H1 (cell line): ENCODE data around the gene TMPRSS15. TPM values are rescaled to one million over a fixed set of nuclear protein-coding genes. Genes with fewer than 3 reads are reported as not detected.

Source experiments
- CTCF ChIA-PET: fragments of 300-600 bp; sonication (Branson Sonifier 250); formaldehyde crosslinking; loops from one replicate; lab custom pipeline; 2021; ENCODE audit not compliant: partially characterized antibody; lab: Charles Lee
- POLR2A ChIA-PET: fragments of 300-600 bp; sonication (Branson Sonifier 250); formaldehyde crosslinking; loops from one replicate; lab custom pipeline; 2021; ENCODE audit warnings: inconsistent platforms; ENCODE audit not compliant: partially characterized antibody; lab: Charles Lee
- DNase-seq, 2 experiments: peaks; one replicate each; pipeline versions ENCODE4 v3.0.0 to v3.0.0-alpha.2; 2010 to 2022; ENCODE audit warnings: low spot score in 2 of 2, low read depth in 1 of 2, mixed read lengths in 1 of 2
- FAIRE-seq: peaks from 2 replicates; lab custom pipeline; 2011; peaks lifted over from hg19 to GRCh38; lab: Jason Lieb, UNC
- H2AFZ ChIP-seq: 2 replicates; pipeline ENCODE4 v1.8.1; 2012; ENCODE audit warnings: low read length, inconsistent platforms
- H2AK5ac ChIP-seq: 2 replicates; pipeline ENCODE4 v1.6.1; 2013; ENCODE audit warnings: low read depth, low read length
- H2BK120ac ChIP-seq: replicated peaks from 2 replicates; pipeline ENCODE3; 2013; ENCODE audit warnings: low read depth, low read length, inconsistent platforms
- H2BK12ac ChIP-seq: 2 replicates; pipeline ENCODE4 v1.6.1; 2013; ENCODE audit warnings: low read depth, low read length
- H2BK15ac ChIP-seq: 2 replicates; pipeline ENCODE4 v1.6.1; 2013; ENCODE audit warnings: low read length
- H2BK20ac ChIP-seq: 2 replicates; pipeline ENCODE4 v1.6.1; 2013; ENCODE audit warnings: low read length
- H2BK5ac ChIP-seq: 2 replicates; pipeline ENCODE4 v1.6.1; 2013; ENCODE audit warnings: low read depth, low read length
- H3K14ac ChIP-seq: 2 replicates; pipeline ENCODE4 v1.6.1; 2013; ENCODE audit warnings: inconsistent platforms; ENCODE audit not compliant: insufficient read length
- H3K18ac ChIP-seq: 2 replicates; pipeline ENCODE4 v1.6.1; 2013; ENCODE audit warnings: low read length; ENCODE audit errors: extremely low read depth
- H3K23ac ChIP-seq: 2 replicates; pipeline ENCODE4 v1.6.1; 2013; ENCODE audit warnings: inconsistent platforms; ENCODE audit not compliant: insufficient read length
- H3K23me2 ChIP-seq: 2 replicates; pipeline ENCODE4 v1.6.1; 2013; ENCODE audit warnings: low read depth, low read length
- H3K27ac ChIP-seq: 2 replicates; pipeline ENCODE4 v1.6.1; 2011; ENCODE audit warnings: low read depth, low read length, inconsistent platforms
- H3K27me3 ChIP-seq, 4 experiments: replicated peaks in 1 of 4; 1 replicate in 1 of 4; 2 replicates in 3 of 4; pipeline versions ENCODE4 v1.6.1 to v1.8.1; 2011 to 2013; ENCODE audit warnings: low read length in 3 of 4, mild to moderate bottlenecking in 3 of 4, inconsistent platforms in 2 of 4, mixed read lengths in 2 of 4, moderate library complexity in 1 of 4; ENCODE audit not compliant: control insufficient read depth in 3 of 4, insufficient read depth in 3 of 4; ENCODE audit errors: extremely low read depth in 1 of 4
- H3K36me3 ChIP-seq, 4 experiments: 2 replicates each; pipeline versions ENCODE4 v1.6.1 to v1.8.1; 2011 to 2013; ENCODE audit warnings: mild to moderate bottlenecking in 4 of 4, low read length in 3 of 4, moderate library complexity in 2 of 4, control low read depth in 1 of 4, inconsistent platforms in 1 of 4; ENCODE audit not compliant: insufficient read depth in 4 of 4, control insufficient read depth in 2 of 4
- H3K4ac ChIP-seq: replicated peaks from 2 replicates; pipeline ENCODE3; 2013; ENCODE audit warnings: low read length, low read depth, mixed read lengths, inconsistent platforms; ENCODE audit not compliant: insufficient read length
- H3K4me1 ChIP-seq, 4 experiments: replicated peaks in 1 of 4; 1 replicate in 1 of 4; 2 replicates in 3 of 4; pipeline versions ENCODE4 v1.6.1 to v1.8.1; 2011 to 2013; ENCODE audit warnings: low read length in 3 of 4, inconsistent platforms in 2 of 4, mixed read lengths in 1 of 4; ENCODE audit not compliant: insufficient read depth in 4 of 4, control insufficient read depth in 3 of 4
- H3K4me2 ChIP-seq, 2 experiments: 2 replicates each; pipeline versions ENCODE4 v1.6.1 to v1.8.1; 2011 to 2013; ENCODE audit warnings: low read depth in 2 of 2, low read length in 2 of 2, control low read depth in 1 of 2, inconsistent platforms in 1 of 2, mild to moderate bottlenecking in 1 of 2; ENCODE audit not compliant: insufficient read depth in 1 of 2
- H3K4me3 ChIP-seq, 4 experiments: fragments of 200-600, 300-600 bp in 1 of 4; sonication (generic), shearing (Covaris generic), sonication (Bioruptor Twin) in 1 of 4; 2 replicates each; pipeline versions ENCODE4 v1.5.1 to v1.8.1; 2011 to 2016; ENCODE audit warnings: low read length in 4 of 4, low read depth in 3 of 4, control low read depth in 2 of 4, inconsistent platforms in 2 of 4, mild to moderate bottlenecking in 2 of 4, mixed read lengths in 1 of 4, moderate library complexity in 1 of 4; ENCODE audit not compliant: insufficient read depth in 2 of 4; ENCODE audit errors: extremely low read depth in 1 of 4
- H3K56ac ChIP-seq: replicated peaks from 2 replicates; pipeline ENCODE3; 2013; ENCODE audit warnings: low read depth, mild to moderate bottlenecking, mixed read lengths, low read length, inconsistent platforms; ENCODE audit not compliant: insufficient read length
- H3K79me1 ChIP-seq: 2 replicates; pipeline ENCODE4 v1.6.1; 2013; ENCODE audit warnings: low read depth, low read length, control low read depth
- H3K79me2 ChIP-seq, 2 experiments: 2 replicates each; pipeline versions ENCODE4 v1.6.1 to v1.8.1; 2012 to 2013; ENCODE audit warnings: low read length in 2 of 2, mild to moderate bottlenecking in 2 of 2, inconsistent platforms in 1 of 2; ENCODE audit not compliant: insufficient read depth in 2 of 2, control insufficient read depth in 1 of 2
- H3K9ac ChIP-seq, 4 experiments: replicated peaks in 1 of 4; 1 replicate in 1 of 4; 2 replicates in 3 of 4; pipeline versions ENCODE4 v1.6.1 to v1.8.1; 2011 to 2013; ENCODE audit warnings: low read depth in 3 of 4, low read length in 3 of 4, control low read depth in 2 of 4, mild to moderate bottlenecking in 2 of 4, moderate library complexity in 2 of 4, inconsistent platforms in 1 of 4; ENCODE audit errors: extremely low read depth in 1 of 4
- H3K9me3 ChIP-seq, 2 experiments: 2 replicates each; pipeline versions ENCODE4 v1.6.1 to v1.8.1; 2012 to 2013; ENCODE audit warnings: mild to moderate bottlenecking in 2 of 2, moderate library complexity in 2 of 2, control low read depth in 1 of 2, inconsistent platforms in 1 of 2, low read depth in 1 of 2, low read length in 1 of 2, mixed read lengths in 1 of 2; ENCODE audit not compliant: insufficient read depth in 2 of 2
- H4K20me1 ChIP-seq, 2 experiments: replicated peaks in 1 of 2; 2 replicates each; pipeline versions ENCODE3 to v1.8.1; 2011 to 2013; ENCODE audit warnings: inconsistent platforms in 2 of 2, low read length in 2 of 2, mild to moderate bottlenecking in 1 of 2; ENCODE audit not compliant: insufficient read depth in 2 of 2, control insufficient read depth in 1 of 2
- H4K5ac ChIP-seq: 2 replicates; pipeline ENCODE4 v1.6.1; 2013; ENCODE audit warnings: low read length, low read depth, mixed read lengths, inconsistent platforms; ENCODE audit not compliant: insufficient read length
- H4K8ac ChIP-seq: 2 replicates; pipeline ENCODE4 v1.8.0; 2013; ENCODE audit warnings: mild to moderate bottlenecking, moderate library complexity, low read length, inconsistent platforms; ENCODE audit not compliant: insufficient read depth; ENCODE audit errors: extremely low read depth
- H4K91ac ChIP-seq: replicated peaks from 2 replicates; pipeline ENCODE3; 2013; ENCODE audit warnings: low read length, mixed read lengths, inconsistent platforms; ENCODE audit not compliant: insufficient read length
- ASH2L ChIP-seq: fragments of 200-600, 300-600 bp; sonication (generic); IDR thresholded peaks from one replicate; pipeline ENCODE4 v1.7.1; 2017; ENCODE audit warnings: low read length
- NRF1 ChIP-seq: IDR thresholded peaks from 2 replicates; pipeline ENCODE4 v1.6.1; 2011; ENCODE audit warnings: mild to moderate bottlenecking, low read depth, low read length, improper control_type of control experiment
- PHF8 ChIP-seq: fragments of 200-600 bp; sonication (generic); conservative IDR thresholded peaks from 2 replicates; pipeline ENCODE4 v1.7.1; 2012; ENCODE audit warnings: low read depth, mild to moderate bottlenecking, inconsistent platforms, low read length, moderate library complexity
- RNF2 ChIP-seq: fragments of 200-900, 300-1000 bp; sonication (generic); IDR thresholded peaks from 2 replicates; pipeline ENCODE4 v1.7.1; 2016; ENCODE audit warnings: borderline replicate concordance, low read depth, mild to moderate bottlenecking, antibody characterized with exemption, low read length; ENCODE audit not compliant: poor library complexity, severe bottlenecking; ENCODE audit errors: missing control alignments
- SIN3A ChIP-seq, 2 experiments: IDR thresholded peaks in 1 of 2; conservative IDR thresholded peaks in 1 of 2; 2 replicates each; pipeline ENCODE4 v1.6.1; 2011 to 2012; ENCODE audit warnings: low read length in 2 of 2, improper control_type of control experiment in 1 of 2, low read depth in 1 of 2, mild to moderate bottlenecking in 1 of 2
- WGBS, 2 experiments: shearing (Covaris generic) in 1 of 2; methylation state at CpG; one replicate each; pipeline versions ENCODE4 v1.1.6 to v1.1.7; 2013 to 2015; ENCODE audit warnings: low lambda C conversion rate in 2 of 2, mixed read lengths in 2 of 2, inconsistent platforms in 1 of 2, low coverage in 1 of 2, missing lambda C conversion rate in 1 of 2; ENCODE audit not compliant: insufficient replicate concordance in 2 of 2, insufficient coverage in 1 of 2, insufficient read length in 1 of 2; ENCODE audit errors: extremely low coverage in 1 of 2, missing lambda C conversion rate in 1 of 2; 5-methylcytosine and 5-hydroxymethylcytosine counted together
- polyA plus RNA-seq, 7 experiments: library from polyadenylated mRNA; depleted of rRNA in 3 of 7; stranded (reverse) in 5 of 7; unstranded in 2 of 7; fragments of >200 nt in 5 of 7; fragments of 200-250 nt in 2 of 7; gene quantifications; 1 replicate in 5 of 7; 2 replicates in 1 of 7; 4 replicates in 1 of 7; pipeline versions ENCODE4 v1.2.1 to v1.2.3, GENCODE V29; 2011 to 2013; ENCODE audit warnings: missing spikeins in 2 of 7, mixed read lengths in 2 of 7
- total RNA-seq: library from RNA; stranded (reverse); fragmentation: NEBNext Ultra II Directional; extraction: Animal tissue kit (Norgen Biotek cat#: 25700); gene quantifications from 2 replicates; pipeline ENCODE4 v1.2.1, GENCODE V29; 2021

TMPRSS15 gene
- total and polyA plus RNA-seq, 2 of the 8 experiments (the other 6 are each of a cell fraction or from before 2014, with no cell fraction given): not detected

- Histone ChIP-seq H2AK5ac (no peak overlapping the region), H3K9me3 (peaks cover 0 to 2% of the 10 kb centered on the region in 2 experiments; a peak in 1 of 4 replicates), H3K14ac (no peak overlapping the region), H3K4me2 (no peak overlapping the region), H4K91ac (no peak overlapping the region), H2BK20ac (no peak overlapping the region), H2BK15ac (no peak overlapping the region), H3K23ac (no peak overlapping the region), H2BK120ac (no peak overlapping the region), H3K36me3 (no peaks in the 10 kb centered on the region), H2BK12ac (no peak overlapping the region), H2AFZ (peak overlapping the region; percentile 64; the same call in 1 of the 2 replicates), H4K20me1 (no peaks in the 10 kb centered on the region), H3K18ac (no peak overlapping the region), H3K79me1 (no peaks in the 10 kb centered on the region), H3K79me2 (no peaks in the 10 kb centered on the region), H3K4ac (no peak overlapping the region), H4K8ac (no peak overlapping the region; the same call in 1 of the 2 replicates), H3K27me3 (no peaks in the 10 kb centered on the region), H3K27ac (no peak overlapping the region), H2BK5ac (no peak overlapping the region), H3K56ac (no peak overlapping the region), H3K4me3 (no peak overlapping the region), H3K4me1 (no peaks in the 10 kb centered on the region), H4K5ac (no peak overlapping the region), H3K9ac (no peak overlapping the region), H3K23me2 (no peaks in the 10 kb centered on the region)
- ChIA-PET POLR2A (no interaction called here), CTCF (interaction anchor here (0.6 to 1.0 kb wide), 3 partner anchors 15 to 625 kb away, joined by 3 to 4 read pairs (median 3); no protein-coding TSS in a partner anchor)
- 98% methylated on average over 6 of the region's 6 CpGs; no CpG with 5 or more reads in 1 of the 2 experiments for WGBS, 2 experiments
- DNase-seq (no peak), FAIRE-seq (no peak)
- TF ChIP-seq PHF8 (no peak), SIN3A (conservative IDR thresholded peaks at IDR 0.05 in 1 of 2, IDR thresholded peaks at IDR 0.05 in 1 of 2; ENCODE audit: low read depth in 1 of 2, low read length in 2 of 2) (no peak), NRF1 (no peak), ASH2L (no peak), RNF2 (no peak)
Observed at GRCh38 chr21:18443701-18444100, 40.1 kb upstream of the TMPRSS15 start.
